CD14-positive monocyte (primary cell): ENCODE data around the gene KLHL4. TPM values are rescaled to one million over a fixed set of nuclear protein-coding genes. Genes with fewer than 3 reads are reported as not detected.

ENCODE experiments used
- DNase-seq, 3 donors: peaks; one replicate each; pipeline ENCODE4 v3.0.0-alpha.2; 2011 to 2022
- H2AFZ ChIP-seq: 2 replicates; pipeline ENCODE4 v1.6.0; 2012; ENCODE audit warnings: mild to moderate bottlenecking, low read depth, low read length, inconsistent platforms; ENCODE audit not compliant: insufficient read depth, poor library complexity, severe bottlenecking
- H3K27ac ChIP-seq, 2 donors: 1 replicate in 1 of 2; 2 replicates in 1 of 2; pipeline ENCODE4 v1.5.1; 2012 to 2013; ENCODE audit warnings: low read length in 2 of 2, control low read depth in 1 of 2, inconsistent platforms in 1 of 2, low read depth in 1 of 2, mild to moderate bottlenecking in 1 of 2
- H3K27me3 ChIP-seq, 2 donors: one replicate each; pipeline versions ENCODE4 v1.6.0 to v1.6.1; 2011 to 2013; ENCODE audit warnings: low read length in 2 of 2; ENCODE audit not compliant: control insufficient read depth in 2 of 2, insufficient read depth in 2 of 2
- H3K36me3 ChIP-seq, 2 donors: replicated peaks in 1 of 2; 1 replicate in 1 of 2; 2 replicates in 1 of 2; pipeline versions ENCODE4 v1.5.1 to v1.6.1; 2012 to 2013; ENCODE audit warnings: low read length in 2 of 2, control low read depth in 1 of 2, inconsistent platforms in 1 of 2, mild to moderate bottlenecking in 1 of 2; ENCODE audit not compliant: insufficient read depth in 2 of 2, control insufficient read depth in 1 of 2
- H3K4me1 ChIP-seq, 2 donors: 1 replicate in 1 of 2; 2 replicates in 1 of 2; pipeline versions ENCODE4 v1.5.1 to v1.6.1; 2012 to 2013; ENCODE audit warnings: low read length in 2 of 2, control low read depth in 1 of 2, inconsistent platforms in 1 of 2, mild to moderate bottlenecking in 1 of 2, moderate library complexity in 1 of 2; ENCODE audit not compliant: insufficient read depth in 2 of 2, control insufficient read depth in 1 of 2
- H3K4me2 ChIP-seq: replicated peaks from 2 replicates; pipeline ENCODE3; 2012; ENCODE audit warnings: low read length, moderate library complexity, mild to moderate bottlenecking; ENCODE audit not compliant: poor library complexity, severe bottlenecking; ENCODE audit errors: extremely low read depth
- H3K4me3 ChIP-seq, 3 experiments: fragments of 200-600 bp in 1 of 3; sonication (generic) in 1 of 3; replicated peaks in 1 of 3; 1 replicate in 2 of 3; 2 replicates in 1 of 3; pipeline ENCODE4 v1.5.1; 2011 to 2013; ENCODE audit warnings: low read length in 3 of 3, mild to moderate bottlenecking in 3 of 3, control low read depth in 2 of 3, low read depth in 2 of 3, inconsistent platforms in 1 of 3, moderate library complexity in 1 of 3
- H3K79me2 ChIP-seq: 2 replicates; pipeline ENCODE4 v1.6.0; 2012; ENCODE audit warnings: mild to moderate bottlenecking, control low read depth, inconsistent platforms, low read length, moderate library complexity; ENCODE audit not compliant: insufficient read depth
- H3K9ac ChIP-seq: 2 replicates; pipeline ENCODE4 v1.6.0; 2017; ENCODE audit warnings: low read length, mild to moderate bottlenecking; ENCODE audit not compliant: insufficient read depth, poor library complexity, severe bottlenecking
- H3K9me3 ChIP-seq, 2 donors: replicated peaks in 1 of 2; 1 replicate in 1 of 2; 2 replicates in 1 of 2; pipeline versions ENCODE4 v1.5.1 to v1.6.1; 2012 to 2013; ENCODE audit warnings: low read length in 2 of 2, control low read depth in 1 of 2; ENCODE audit not compliant: control insufficient read depth in 1 of 2, insufficient read depth in 1 of 2
- H4K20me1 ChIP-seq: 2 replicates; pipeline ENCODE4 v1.6.0; 2012; ENCODE audit warnings: mild to moderate bottlenecking, low read length, control low read depth, moderate library complexity; ENCODE audit not compliant: insufficient read depth
- H3K27ac Mint-ChIP-seq, 7 donors: one replicate each; pipeline ENCODE4 v1.8.0; 2020; ENCODE audit warnings: mild to moderate bottlenecking in 7 of 7, mixed read lengths in 7 of 7, moderate library complexity in 6 of 7, inconsistent platforms in 2 of 7
- H3K27me3 Mint-ChIP-seq, 3 donors: one replicate each; pipeline ENCODE4 v1.8.0; 2021 to 2022; ENCODE audit warnings: low read depth in 3 of 3, mild to moderate bottlenecking in 3 of 3, mixed read lengths in 3 of 3, moderate library complexity in 3 of 3, inconsistent platforms in 1 of 3
- H3K36me3 Mint-ChIP-seq, 2 donors: one replicate each; pipeline ENCODE4 v1.8.0; 2020; ENCODE audit warnings: mixed read lengths in 2 of 2, inconsistent platforms in 1 of 2, mild to moderate bottlenecking in 1 of 2
- H3K4me1 Mint-ChIP-seq: one replicate; pipeline ENCODE4 v1.8.0; 2020; ENCODE audit warnings: mild to moderate bottlenecking, mixed read lengths
- H3K4me3 Mint-ChIP-seq, 2 donors: one replicate each; pipeline ENCODE4 v1.8.0; 2020; ENCODE audit warnings: mild to moderate bottlenecking in 2 of 2, mixed read lengths in 2 of 2, moderate library complexity in 1 of 2
- H3K9me3 Mint-ChIP-seq, 7 donors: one replicate each; pipeline ENCODE4 v1.8.0; 2020 to 2022; ENCODE audit warnings: mixed read lengths in 7 of 7, mild to moderate bottlenecking in 6 of 7, moderate library complexity in 6 of 7, inconsistent platforms in 2 of 7
- CTCF ChIP-seq: fragments of 200-600 bp; IDR thresholded peaks from one replicate; pipeline ENCODE4 v1.8.0; 2022; ENCODE audit warnings: antibody characterized with exemption, mild to moderate bottlenecking
- WGBS: methylation state at CpG from one replicate; pipeline ENCODE4 v1.1.5; 2013; ENCODE audit warnings: missing lambda C conversion rate; ENCODE audit not compliant: insufficient coverage; 5-methylcytosine and 5-hydroxymethylcytosine counted together
- intact Hi-C, 2 donors: fragments of 100-400 bp; cut with micrococcal nuclease; formaldehyde crosslinking; loops; one replicate each; pipeline versions ENCODE4 v1.15.0 to v1.15.1; 2023
- polyA plus RNA-seq, 3 donors: library from polyadenylated mRNA; depleted of rRNA in 1 of 3; unstranded in 2 of 3; stranded (reverse) in 1 of 3; fragments of 300-500 nt in 2 of 3; fragments of >200 nt in 1 of 3; fragmentation: Illumina TruSeq in 2 of 3; gene quantifications; 1 replicate in 2 of 3; 2 replicates in 1 of 3; pipeline ENCODE4 v1.2.3, GENCODE V29; 2012 to 2021

Gene KLHL4
- polyA plus RNA-seq, 3 donors: not detected

GRCh38 chrX:87583679-87584078 is 66.1 kb downstream of the KLHL4 start:
- Histone ChIP-seq H3K36me3 (no peaks in the 10 kb centered on the region), H3K27me3 (no peaks in the 10 kb centered on the region), H3K27ac (no peak overlapping the region), H2AFZ (no peak overlapping the region), H3K4me3 (no peak overlapping the region), H4K20me1 (no peaks in the 10 kb centered on the region), H3K4me1 (no peaks in the 10 kb centered on the region), H3K9me3 (no peaks in the 10 kb centered on the region), H3K9ac (no peak overlapping the region), H3K4me2 (no peak overlapping the region), H3K79me2 (no peaks in the 10 kb centered on the region)
- peaks cover 0 to 1% (median 0%) of the 10 kb centered on the region in 7 donors for H3K9me3 Mint-ChIP-seq
- H3K27ac Mint-ChIP-seq: no peak overlapping the region
- no peak for TF ChIP-seq CTCF
- no CpG with 5 or more reads among the region's 1 CpG for WGBS
- peaks cover 0 to 3% (median 1%) of the 10 kb centered on the region in 3 donors for H3K27me3 Mint-ChIP-seq
- no peak for DNase-seq
- intact Hi-C loops: no loop called here
- no peak overlapping the region for H3K4me3 Mint-ChIP-seq
- H3K36me3 Mint-ChIP-seq: no peaks in the 10 kb centered on the region
- no peaks in the 10 kb centered on the region for H3K4me1 Mint-ChIP-seq

GRCh38 chrX:87616371-87616770 is 98.8 kb downstream of the KLHL4 start:
- no peaks in the 10 kb centered on the region for H3K36me3 ChIP-seq
- TF ChIP-seq CTCF: no peak
- H3K9me3 ChIP-seq: no peaks in the 10 kb centered on the region
- intact Hi-C loops: no loop called here
- H3K79me2 ChIP-seq: no peaks in the 10 kb centered on the region
- H3K9ac ChIP-seq: no peak overlapping the region
- Mint-ChIP-seq H3K4me1 (no peaks in the 10 kb centered on the region), H3K36me3 (no peaks in the 10 kb centered on the region), H3K27me3 (no peaks in the 10 kb centered on the region), H3K27ac (no peak overlapping the region), H3K9me3 (no peaks in the 10 kb centered on the region), H3K4me3 (no peak overlapping the region)
- no peak overlapping the region for H3K4me2 ChIP-seq
- no peak overlapping the region for H2AFZ ChIP-seq
- no peaks in the 10 kb centered on the region for H3K4me1 ChIP-seq
- H3K4me3 ChIP-seq: no peak overlapping the region
- no CpG with 5 or more reads among the region's 2 CpGs for WGBS
- no peak overlapping the region for H3K27ac ChIP-seq
- H4K20me1 ChIP-seq: no peaks in the 10 kb centered on the region
- DNase-seq: no peak
- no peaks in the 10 kb centered on the region for H3K27me3 ChIP-seq
